ENCODE results near the gene CBFA2T2. TPM values are rescaled to one million over a fixed set of nuclear protein-coding genes. Genes with fewer than 3 reads are reported as not detected.

Gene CBFA2T2
- total RNA-seq, 3 donors from 2014 or later (not counting 1 experiment from before 2014, with no cell fraction given) = 16.5 to 27.5 (median 18.5) TPM

GRCh38 chr20:33681288-33681687 lies 191.4 kb downstream of the CBFA2T2 start:
- Mint-ChIP-seq H3K4me1 (peaks cover 0 to 14% of the 10 kb centered on the region in 2 donors), H3K4me3 (no peak overlapping the region), H3K9me3 (no peaks in the 10 kb centered on the region), H3K27ac (no peak overlapping the region), H3K36me3 (no peaks in the 10 kb centered on the region), H3K27me3 (ENCODE audit: low read depth in 2 of 2) (no peaks in the 10 kb centered on the region)
- no peaks in the 10 kb centered on the region for H3K9me3 ChIP-seq (ENCODE audit: control insufficient read depth, insufficient read depth, low read length)
- peaks cover 29% of the 10 kb centered on the region for H3K4me1 ChIP-seq (ENCODE audit: control insufficient read depth, insufficient read depth, low read length)
- no peak for ATAC-seq
- WGBS (ENCODE audit: insufficient coverage) = 87% methylated on average over 5 of the region's 5 CpGs
- H3K4me3 ChIP-seq (ENCODE audit: low read length) = no peak overlapping the region
- intact Hi-C loops (cut with micrococcal nuclease) = no loop called here
- H3K27me3 ChIP-seq (ENCODE audit: control insufficient read depth, insufficient read depth, low read length) = no peaks in the 10 kb centered on the region
- no peak for DNase-seq
- no peak for TF ChIP-seq CTCF (IDR thresholded peaks at IDR 0.05)
- no peaks in the 10 kb centered on the region for H3K36me3 ChIP-seq (ENCODE audit: control insufficient read depth, insufficient read depth, low read length)
- no peak overlapping the region for H3K27ac ChIP-seq (ENCODE audit: low read length)

GRCh38 chr20:33681728-33682353 lies 191.9 kb downstream of the CBFA2T2 start:
- H3K9me3 ChIP-seq (ENCODE audit: control insufficient read depth, insufficient read depth, low read length) = no peaks in the 10 kb centered on the region
- H3K27ac ChIP-seq (ENCODE audit: low read length) = no peak overlapping the region
- Mint-ChIP-seq H3K9me3 (no peaks in the 10 kb centered on the region), H3K27me3 (ENCODE audit: low read depth in 2 of 2) (no peaks in the 10 kb centered on the region), H3K4me3 (no peak overlapping the region), H3K27ac (no peak overlapping the region), H3K4me1 (peaks cover 5 to 19% of the 10 kb centered on the region in 2 donors), H3K36me3 (no peaks in the 10 kb centered on the region)
- no peak overlapping the region for H3K4me3 ChIP-seq (ENCODE audit: low read length)
- WGBS (ENCODE audit: insufficient coverage) = 81% methylated on average over 9 of the region's 9 CpGs
- DNase-seq (no peak), ATAC-seq (no peak)
- no peaks in the 10 kb centered on the region for H3K27me3 ChIP-seq (ENCODE audit: control insufficient read depth, insufficient read depth, low read length)
- intact Hi-C loops (cut with micrococcal nuclease) = no loop called here
- no peak for TF ChIP-seq CTCF (IDR thresholded peaks at IDR 0.05)
- peaks cover 33% of the 10 kb centered on the region for H3K4me1 ChIP-seq (ENCODE audit: control insufficient read depth, insufficient read depth, low read length)
- no peaks in the 10 kb centered on the region for H3K36me3 ChIP-seq (ENCODE audit: control insufficient read depth, insufficient read depth, low read length)

GRCh38 chr20:33684533-33685327 lies 194.8 kb downstream of the CBFA2T2 start:
- no peak for TF ChIP-seq CTCF (IDR thresholded peaks at IDR 0.05)
- DNase-seq (peak in 1 of 2 donors; percentile 3), ATAC-seq (no peak)
- Histone ChIP-seq H3K9me3 (ENCODE audit: control insufficient read depth, insufficient read depth, low read length) (no peaks in the 10 kb centered on the region), H3K27me3 (ENCODE audit: control insufficient read depth, insufficient read depth, low read length) (no peaks in the 10 kb centered on the region), H3K36me3 (ENCODE audit: control insufficient read depth, insufficient read depth, low read length) (no peaks in the 10 kb centered on the region), H3K4me3 (ENCODE audit: low read length) (no peak overlapping the region), H3K4me1 (ENCODE audit: control insufficient read depth, insufficient read depth, low read length) (peaks cover 32% of the 10 kb centered on the region), H3K27ac (ENCODE audit: low read length) (no peak overlapping the region)
- H3K27me3 Mint-ChIP-seq (ENCODE audit: low read depth in 2 of 2) = no peaks in the 10 kb centered on the region
- H3K9me3 Mint-ChIP-seq = no peaks in the 10 kb centered on the region
- no peaks in the 10 kb centered on the region for H3K36me3 Mint-ChIP-seq
- H3K4me3 Mint-ChIP-seq = peak overlapping the region; percentile 35
- 72% methylated on average over 10 of the region's 10 CpGs for WGBS (ENCODE audit: insufficient coverage)
- H3K27ac Mint-ChIP-seq = peak overlapping the region in 1 of 2 donors; percentile 65
- peaks cover 13 to 20% of the 10 kb centered on the region in 2 donors for H3K4me1 Mint-ChIP-seq
- intact Hi-C loops (cut with micrococcal nuclease) = no loop called here
